H1 (cell line): ENCODE data around the gene CFAP54. TPM values are rescaled to one million over a fixed set of nuclear protein-coding genes. Genes with fewer than 3 reads are reported as not detected.

ENCODE experiments used
- CHD2 ChIP-seq: IDR thresholded peaks from 2 replicates; pipeline ENCODE4 v1.6.1; 2012; ENCODE audit warnings: low read length, improper control_type of control experiment
- CHD7 ChIP-seq: fragments of 300-600 bp; sonication (generic); IDR thresholded peaks from 2 replicates; pipeline ENCODE4 v1.7.1; 2012; ENCODE audit warnings: low read length, moderate library complexity, mild to moderate bottlenecking, inconsistent platforms; ENCODE audit not compliant: insufficient replicate concordance
- CREB1 ChIP-seq: IDR thresholded peaks from 2 replicates; pipeline ENCODE4 v1.6.1; 2012; ENCODE audit warnings: inconsistent platforms
- E2F6 ChIP-seq: IDR thresholded peaks from 2 replicates; pipeline ENCODE4 v1.6.1; 2012; ENCODE audit warnings: inconsistent platforms
- EGR1 ChIP-seq: IDR thresholded peaks from 2 replicates; pipeline ENCODE4 v1.6.1; 2011; ENCODE audit warnings: low read depth, low read length, borderline replicate concordance
- RBBP5 ChIP-seq: IDR thresholded peaks from 2 replicates; pipeline ENCODE4 v1.7.1; 2012; ENCODE audit warnings: low read depth, mild to moderate bottlenecking, inconsistent platforms, low read length, moderate library complexity, borderline replicate concordance
- TAF7 ChIP-seq: optimal IDR thresholded peaks from 2 replicates; pipeline ENCODE3; 2011; ENCODE audit warnings: low read depth, mild to moderate bottlenecking, inconsistent platforms, low read length, moderate library complexity, borderline replicate concordance
- TBP ChIP-seq: IDR thresholded peaks from 2 replicates; pipeline ENCODE4 v1.6.1; 2011; ENCODE audit warnings: low read depth, low read length, improper control_type of control experiment
- TCF12 ChIP-seq: IDR thresholded peaks from 2 replicates; pipeline ENCODE4 v1.6.1; 2011; ENCODE audit warnings: low read depth, mild to moderate bottlenecking, low read length
- TEAD4 ChIP-seq: IDR thresholded peaks from 2 replicates; pipeline ENCODE4 v1.6.1; 2012; ENCODE audit warnings: low read depth, low read length, inconsistent platforms, mixed read lengths
- polyA plus RNA-seq, 7 experiments: library from polyadenylated mRNA; depleted of rRNA in 3 of 7; stranded (reverse) in 5 of 7; unstranded in 2 of 7; fragments of >200 nt in 5 of 7; fragments of 200-250 nt in 2 of 7; gene quantifications; 1 replicate in 5 of 7; 2 replicates in 1 of 7; 4 replicates in 1 of 7; pipeline versions ENCODE4 v1.2.1 to v1.2.3, GENCODE V29; 2011 to 2013; ENCODE audit warnings: missing spikeins in 2 of 7, mixed read lengths in 2 of 7
- total RNA-seq: library from RNA; stranded (reverse); fragmentation: NEBNext Ultra II Directional; extraction: Animal tissue kit (Norgen Biotek cat#: 25700); gene quantifications from 2 replicates; pipeline ENCODE4 v1.2.1, GENCODE V29; 2021

CFAP54 gene
- total and polyA plus RNA-seq, 2 of the 8 experiments (the other 6 are each of a cell fraction or from before 2014, with no cell fraction given) = 0.17 to 0.33 TPM

- TF ChIP-seq CHD7 (no peak), CHD2 (no peak), RBBP5 (no peak), EGR1 (no peak), TBP (no peak), TCF12 (no peak), E2F6 (no peak), TEAD4 (no peak), CREB1 (no peak), TAF7 (no peak)
Observed at GRCh38 chr12:96897421-96897820, 408.0 kb downstream of the CFAP54 start (continued).
